Fibroblast of skin of left biceps (primary cell): ENCODE measurements around the gene NALCN.

Source experiments
- DNase-seq, 2 experiments: peaks; one replicate each; pipeline ENCODE4 v3.0.0-alpha.2; 2013; ENCODE audit warnings: low read depth in 2 of 2

The NALCN gene

DNA sequence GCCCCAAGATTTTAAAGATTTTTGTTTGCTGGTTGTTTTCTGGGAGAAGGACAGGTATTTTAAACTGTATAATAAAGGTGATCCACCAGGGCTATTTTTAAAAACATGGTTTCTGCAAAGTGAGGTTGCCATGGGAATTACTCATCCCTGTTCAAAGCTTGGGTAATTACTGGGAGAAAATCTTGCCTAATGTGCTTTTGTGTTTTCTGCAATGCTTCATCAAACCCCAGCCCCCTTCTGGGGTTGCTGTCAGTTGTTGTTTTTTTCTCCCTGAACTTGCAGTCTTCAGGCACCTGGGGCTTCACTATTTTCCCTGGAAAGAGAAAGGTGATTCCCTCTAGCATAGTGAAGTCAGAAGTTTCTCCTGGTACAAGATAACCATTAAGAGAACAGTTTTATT is 277.2 kb downstream of the NALCN start:
- no peak for DNase-seq

GRCh38 chr13:101127741-101128353 is 288.5 kb downstream of the NALCN start:
- DNase-seq, result no peak

DNA sequence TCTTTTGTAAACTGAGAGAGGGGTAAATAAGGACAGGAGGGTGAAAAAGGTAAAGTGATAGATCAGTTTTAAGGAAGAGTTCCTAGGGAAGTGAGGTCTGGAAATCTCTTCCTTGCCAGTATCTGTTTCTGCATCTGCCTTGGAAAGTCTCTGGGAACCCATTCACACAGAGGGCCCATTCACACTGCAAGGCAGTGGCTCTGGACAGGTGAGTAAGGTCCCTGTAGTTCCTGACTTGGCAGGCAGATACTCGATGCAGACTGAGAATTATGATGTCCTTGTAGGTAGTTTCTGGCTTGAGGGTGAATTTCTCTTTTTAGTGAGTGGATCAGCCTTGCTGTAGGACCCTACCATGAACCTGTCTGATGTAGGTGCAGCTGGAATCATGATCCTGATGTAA is 293.3 kb downstream of the NALCN start:
- no peak for DNase-seq

DNA sequence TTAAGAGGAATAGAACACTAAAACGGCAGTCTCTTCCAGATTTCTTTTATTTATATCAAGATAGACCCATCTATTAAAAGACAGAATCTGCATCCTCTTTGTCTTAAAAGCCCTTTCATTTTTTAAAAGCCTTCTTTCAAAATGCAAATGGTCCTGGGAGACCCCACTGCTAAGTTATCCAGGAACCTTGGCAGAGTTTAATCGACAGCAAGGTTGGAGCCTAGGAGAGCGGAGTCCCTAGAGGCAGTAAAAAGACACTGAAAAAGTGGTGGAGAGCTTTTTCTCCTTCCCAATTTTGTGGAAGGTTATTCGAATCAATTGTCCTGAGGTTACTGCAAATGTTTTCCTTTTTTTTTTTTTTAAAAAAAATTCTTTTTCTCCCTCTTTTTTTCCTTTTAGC is 294.7 kb downstream of the NALCN start:
- DNase-seq, result no peak

GRCh38 chr13:101120007-101120406 is 296.3 kb downstream of the NALCN start:
- DNase-seq, result no peak

DNA sequence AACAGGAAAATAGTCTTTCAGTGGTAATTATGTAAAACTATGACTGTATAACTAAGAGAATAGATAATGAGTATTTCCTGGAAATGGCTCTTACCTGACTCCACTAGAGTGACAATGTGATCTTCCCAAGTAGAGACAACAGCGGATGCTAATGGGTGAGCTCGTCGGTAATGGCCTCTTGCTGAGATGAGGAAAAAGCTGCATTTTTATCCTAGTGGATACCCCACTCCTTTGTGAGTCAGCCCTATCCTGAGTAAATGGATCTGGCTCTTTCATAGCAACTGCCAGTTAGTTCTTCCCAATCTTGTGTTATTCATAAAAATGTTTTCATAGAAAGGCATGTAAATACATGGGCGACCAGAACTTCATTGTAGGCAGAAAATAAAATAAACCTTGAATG is 299.5 kb downstream of the NALCN start:
- no peak for DNase-seq

DNA sequence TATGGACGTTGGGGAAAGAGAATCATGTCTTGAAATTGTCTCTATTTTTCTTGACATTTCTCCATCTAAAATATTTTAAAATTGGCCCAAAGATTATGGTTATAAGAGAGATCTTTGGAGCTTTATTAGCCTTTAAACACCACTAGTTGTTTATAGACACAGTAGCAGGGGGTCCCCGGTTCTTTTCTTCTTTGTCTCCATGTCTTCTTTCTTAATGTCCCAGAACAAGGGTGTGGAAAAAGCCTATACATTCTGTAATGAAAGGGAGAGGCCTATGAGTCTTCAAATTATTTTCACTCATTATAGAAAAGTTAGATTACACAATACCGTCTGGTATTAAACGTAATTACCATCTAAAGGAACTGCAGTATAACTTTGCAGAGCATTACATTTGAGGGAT is 300.0 kb downstream of the NALCN start:
- DNase-seq, result no peak

- no peak for DNase-seq
Measured at GRCh38 chr13:101115762-101116171, 300.5 kb downstream of the NALCN start.

DNA sequence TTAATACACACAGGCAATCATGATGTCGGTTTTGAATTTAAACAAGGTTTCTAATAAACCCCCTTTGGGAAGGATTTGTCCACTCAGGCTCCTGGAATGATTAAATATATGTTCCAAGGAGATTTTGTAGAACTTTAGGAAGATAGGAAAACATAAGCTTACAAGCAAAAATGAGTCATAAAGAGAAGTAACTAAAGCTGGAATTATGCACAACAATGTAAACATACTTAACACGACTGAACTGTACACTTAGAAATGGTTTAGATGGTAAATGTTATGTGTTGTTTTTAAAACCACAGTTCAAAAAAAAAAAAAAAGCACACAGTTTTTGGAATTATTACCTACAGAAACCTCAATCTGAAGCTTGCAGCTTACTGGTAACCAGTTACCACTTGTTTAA is 304.4 kb downstream of the NALCN start:
- no peak for DNase-seq

GRCh38 chr13:101109005-101109404 is 307.3 kb downstream of the NALCN start:
- no peak for DNase-seq

- no peak for DNase-seq
Measured at GRCh38 chr13:101098873-101099272, 317.4 kb downstream of the NALCN start.

GRCh38 chr13:101092985-101093384 is 323.3 kb downstream of the NALCN start:
- no peak for DNase-seq

DNA sequence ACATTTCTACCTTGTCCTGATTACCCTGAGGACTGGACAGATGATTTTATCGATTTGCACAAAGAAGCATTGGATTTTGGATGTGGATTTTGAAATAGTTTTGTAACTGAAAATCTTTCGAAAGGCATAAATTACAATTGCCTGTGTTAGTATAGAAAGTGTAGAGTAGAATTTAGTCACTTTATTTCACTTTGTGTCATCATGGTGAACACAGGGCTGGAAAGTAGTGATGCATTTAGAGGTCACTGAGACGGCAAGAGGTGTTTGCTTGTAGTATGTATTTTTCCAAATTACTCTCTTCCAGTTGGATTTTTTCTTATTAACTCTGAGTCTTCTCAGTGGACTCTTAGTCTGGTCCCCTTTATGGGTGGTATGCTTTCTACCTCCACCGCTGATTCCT is 326.0 kb downstream of the NALCN start:
- no peak for DNase-seq

GRCh38 chr13:101085551-101085950 is 330.8 kb downstream of the NALCN start:
- DNase-seq, result no peak

GRCh38 chr13:101082441-101082840 is 333.9 kb downstream of the NALCN start:
- no peak for DNase-seq

DNA sequence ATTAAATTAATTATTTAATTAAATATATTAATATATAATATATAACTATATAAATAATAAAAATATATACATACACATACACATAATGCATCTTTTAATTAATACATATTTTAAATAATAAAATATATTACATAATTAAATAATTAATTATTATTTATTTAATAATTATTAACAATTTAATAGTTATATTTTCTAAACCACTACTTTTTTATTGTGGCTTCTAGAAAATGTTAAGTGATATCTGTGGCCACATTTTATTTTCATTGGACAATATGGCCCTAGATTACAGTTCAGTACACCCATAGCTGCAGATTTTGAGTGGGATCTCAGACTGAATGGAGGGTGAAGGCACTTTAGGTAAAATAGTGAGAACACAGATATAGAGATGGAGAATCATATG is 335.7 kb downstream of the NALCN start:
- DNase-seq, result no peak

GRCh38 chr13:101065329-101065728 is 351.0 kb downstream of the NALCN start:
- peak; percentile 57 to 62 for DNase-seq

DNA sequence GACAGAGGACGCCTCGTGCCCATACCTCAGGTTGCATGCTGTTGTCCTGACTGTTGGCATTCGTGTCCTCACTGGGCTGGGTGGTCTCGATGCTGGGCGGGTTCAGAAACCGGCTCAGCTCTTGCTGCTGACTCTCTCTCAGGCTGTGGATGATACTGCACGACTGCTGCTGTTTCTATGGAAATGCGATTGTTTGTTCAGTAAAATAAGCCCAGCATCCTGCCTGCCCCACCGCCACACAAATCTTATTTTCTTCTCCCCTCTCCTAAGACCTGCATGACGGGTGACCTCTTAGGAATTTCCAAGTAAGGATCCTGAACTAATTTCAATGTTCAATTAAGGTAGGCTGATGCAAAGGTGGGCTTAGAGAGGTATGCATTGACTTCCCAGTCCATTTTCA is 356.5 kb downstream of the NALCN start:
- DNase-seq, result no peak

DNA sequence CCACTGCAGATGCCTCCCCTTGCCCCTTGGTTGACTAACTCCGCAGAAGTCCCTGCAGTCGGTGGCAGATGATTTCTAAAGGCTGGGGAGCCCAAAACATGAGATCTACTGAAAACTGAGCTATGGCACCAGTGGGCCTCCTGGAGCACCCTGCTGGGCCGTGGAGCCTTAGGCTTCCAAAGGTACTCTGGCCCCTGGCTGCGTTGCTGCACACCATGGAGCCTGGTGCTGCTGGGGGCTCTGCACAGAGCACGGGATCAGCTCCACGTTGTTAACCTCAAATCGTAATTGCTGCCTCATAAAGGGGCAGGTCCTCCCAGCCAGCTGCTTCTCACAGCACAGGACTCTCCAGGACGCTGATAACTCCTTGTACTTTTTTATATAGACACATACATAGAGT is 357.5 kb downstream of the NALCN start:
- no peak for DNase-seq

- no peak for DNase-seq
Measured at GRCh38 chr13:101053301-101054093, 362.8 kb downstream of the NALCN start.

- no peak for DNase-seq
Measured at GRCh38 chr13:101049166-101049850, 367.0 kb downstream of the NALCN start.

DNA sequence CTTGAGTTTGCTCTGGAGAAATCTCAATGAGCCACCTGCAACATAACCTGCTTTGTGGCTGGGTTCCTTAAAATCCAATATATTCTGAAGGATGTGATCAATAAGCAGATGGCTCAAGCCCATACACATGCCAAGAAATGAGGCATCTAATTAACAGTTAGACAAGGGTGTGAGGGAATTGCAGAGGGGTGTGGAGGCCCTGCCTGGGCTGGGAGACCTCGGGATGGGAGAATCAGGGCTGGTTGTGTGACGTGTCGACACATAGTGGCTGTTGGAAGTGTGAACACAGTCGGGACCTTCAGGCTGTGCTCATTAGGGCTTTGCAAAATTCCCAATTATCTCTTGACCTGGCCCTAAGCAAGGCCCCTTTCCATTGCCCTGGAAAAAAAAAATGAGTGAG is 379.8 kb downstream of the NALCN start:
- no peak for DNase-seq

- no peak for DNase-seq
Measured at GRCh38 chr13:101035119-101035620, 381.1 kb downstream of the NALCN start.
